GM19035 (cell line): ENCODE results near the gene CIITA.

Source experiments
- ATAC-seq: cut with Tn5 transposase; IDR thresholded peaks from one replicate; pipeline ENCODE4 v1.9.1; 2021; ENCODE audit not compliant: unreplicated experiment

Gene CIITA

DNA sequence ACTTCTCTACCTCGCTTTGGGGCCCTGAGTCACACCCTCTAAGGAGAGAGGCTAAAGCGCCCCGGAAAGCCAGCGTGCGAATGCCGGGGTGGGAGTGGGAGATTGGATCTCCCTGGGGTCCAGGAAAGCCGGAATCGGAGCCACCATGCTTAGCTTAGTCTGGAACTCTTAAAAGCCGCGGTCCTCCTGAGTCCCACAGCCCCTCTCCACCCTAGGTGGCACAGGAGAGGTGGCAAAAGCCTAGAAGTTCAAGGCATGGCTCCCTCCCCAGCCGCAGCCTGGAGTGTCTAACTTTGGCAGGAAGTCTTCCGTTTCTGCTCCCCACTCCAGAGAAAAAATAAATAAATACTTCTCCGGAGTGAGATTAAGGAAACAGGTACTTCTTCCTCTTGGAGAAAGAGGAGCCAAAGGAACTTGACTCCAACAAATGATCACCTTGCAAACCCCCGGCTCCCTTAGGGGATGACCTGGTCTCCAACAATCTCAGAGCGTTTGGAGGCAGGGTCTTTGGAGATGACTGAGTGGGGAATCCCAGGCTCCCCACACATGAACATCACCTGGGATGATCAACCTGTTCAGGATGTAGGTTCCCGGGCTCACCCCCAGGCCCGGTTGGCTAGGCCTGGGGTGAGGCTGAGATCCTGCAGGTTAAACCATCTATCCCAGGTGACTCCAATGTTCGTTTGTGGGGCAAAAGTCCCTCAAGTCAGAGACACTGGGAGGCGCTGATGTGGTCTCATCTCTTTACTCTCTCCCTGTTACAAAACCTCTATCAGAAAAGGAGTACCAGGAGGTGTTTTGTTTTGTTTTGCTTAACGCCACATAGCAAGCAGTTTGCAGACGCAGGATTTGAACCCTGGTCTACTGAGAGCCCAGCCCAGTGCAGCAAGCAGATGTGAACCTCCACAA is 2.9 kb downstream of the CIITA start:
- no peak for ATAC-seq

DNA sequence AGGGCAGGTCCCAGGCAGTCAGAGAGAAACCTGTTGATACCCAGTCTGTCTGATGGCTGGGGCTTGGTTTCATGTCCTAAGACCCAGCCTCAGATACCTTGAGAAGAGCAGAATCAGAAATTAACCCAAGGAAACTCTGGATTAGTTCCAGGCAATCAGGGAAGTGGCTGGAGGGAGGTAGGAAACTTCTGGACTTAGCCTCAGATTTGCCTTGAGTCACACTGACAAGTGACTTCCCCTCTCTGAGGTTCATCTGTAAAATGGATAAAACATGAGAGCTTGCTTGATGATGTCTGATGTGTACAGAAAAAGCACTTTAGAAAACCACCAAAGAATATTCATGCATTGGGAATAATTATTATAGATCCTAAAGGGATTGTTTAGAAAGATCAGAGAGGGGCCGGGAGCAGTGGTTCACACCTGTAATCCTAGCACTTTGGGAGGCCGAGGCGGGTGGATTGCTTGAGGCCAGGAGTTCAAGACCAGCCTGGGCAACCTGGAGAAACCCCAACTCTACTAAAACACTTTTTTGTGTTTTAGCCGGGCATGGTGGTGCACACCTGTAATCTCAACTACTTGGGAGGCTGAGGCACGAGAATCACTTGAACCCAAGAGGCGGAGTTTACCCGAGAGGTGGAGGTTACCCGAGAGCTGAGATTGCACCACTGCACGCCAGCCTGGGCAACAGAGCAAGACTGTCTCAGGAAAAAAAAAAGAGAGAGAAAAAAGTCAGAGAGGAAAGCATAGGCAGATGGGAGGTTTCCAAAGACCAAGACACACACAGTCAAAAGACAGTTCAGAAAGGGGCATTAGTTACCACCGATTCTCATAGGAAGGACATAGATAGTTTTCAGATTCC is 3.8 kb downstream of the CIITA start:
- ATAC-seq = no peak

DNA sequence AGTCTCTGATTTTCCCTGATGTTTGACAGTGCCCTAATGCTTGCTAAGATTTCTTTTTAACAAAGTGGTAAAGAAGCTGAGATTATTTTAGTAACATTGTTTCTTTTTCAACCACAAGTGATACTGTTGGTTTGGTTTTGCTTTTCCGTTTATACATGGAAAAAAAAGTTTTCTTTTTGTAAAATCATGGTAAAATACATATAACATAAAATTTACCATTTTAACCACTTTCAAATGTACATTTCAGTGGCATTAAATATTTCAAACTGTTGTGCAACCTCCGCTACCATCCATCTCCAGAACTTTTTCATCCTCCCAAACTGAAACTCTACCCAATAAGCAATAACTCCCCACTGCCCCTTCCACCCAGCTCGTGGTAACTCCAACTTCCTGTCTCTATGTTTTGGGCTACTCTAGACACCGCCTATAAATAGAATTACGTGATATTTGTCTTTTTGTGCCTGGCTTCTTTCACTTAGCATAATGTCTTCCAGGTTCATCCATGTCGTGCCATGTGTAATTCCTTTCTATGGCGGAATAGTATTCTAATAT is 4.6 kb downstream of the CIITA start:
- ATAC-seq = no peak

DNA sequence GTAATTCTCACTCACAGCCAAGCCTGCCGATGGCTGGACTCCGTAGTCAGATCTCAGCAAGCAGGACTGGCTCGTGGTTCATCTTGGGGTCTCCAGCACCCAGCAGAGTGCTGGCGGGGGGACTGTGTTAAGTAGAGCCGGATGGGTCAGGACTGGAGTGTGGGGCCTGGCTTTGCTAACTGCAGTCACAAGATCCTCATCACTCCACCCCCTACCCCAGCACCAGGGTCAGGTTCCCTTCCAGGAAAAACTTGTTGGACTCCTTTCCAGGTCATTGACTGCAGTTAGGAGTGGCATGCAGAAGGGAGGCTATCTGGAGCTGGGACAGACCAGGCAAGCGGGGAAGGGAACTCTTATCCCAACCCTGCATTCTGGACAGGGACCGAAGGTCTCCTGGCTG is 6.0 kb downstream of the CIITA start:
- ATAC-seq = no peak

DNA sequence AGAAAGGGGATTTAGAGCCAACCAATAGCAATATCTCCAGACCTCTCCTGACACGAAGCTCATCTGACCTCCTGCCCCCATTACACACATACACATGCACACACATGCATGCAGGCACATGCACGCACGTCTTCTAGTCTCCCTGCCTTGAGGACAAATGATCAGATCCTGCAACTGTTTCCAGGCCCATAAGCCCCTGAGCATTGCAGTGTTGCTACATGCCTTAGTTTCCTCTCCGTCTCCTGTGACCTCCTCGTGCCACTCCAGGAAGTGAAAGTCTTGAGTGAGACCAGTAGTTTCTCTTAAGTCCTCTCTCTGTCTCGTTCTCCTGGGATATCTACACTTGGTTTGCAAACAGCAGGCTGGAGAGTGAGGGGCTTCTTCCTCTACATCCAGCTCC is 8.2 kb downstream of the CIITA start:
- ATAC-seq = no peak

DNA sequence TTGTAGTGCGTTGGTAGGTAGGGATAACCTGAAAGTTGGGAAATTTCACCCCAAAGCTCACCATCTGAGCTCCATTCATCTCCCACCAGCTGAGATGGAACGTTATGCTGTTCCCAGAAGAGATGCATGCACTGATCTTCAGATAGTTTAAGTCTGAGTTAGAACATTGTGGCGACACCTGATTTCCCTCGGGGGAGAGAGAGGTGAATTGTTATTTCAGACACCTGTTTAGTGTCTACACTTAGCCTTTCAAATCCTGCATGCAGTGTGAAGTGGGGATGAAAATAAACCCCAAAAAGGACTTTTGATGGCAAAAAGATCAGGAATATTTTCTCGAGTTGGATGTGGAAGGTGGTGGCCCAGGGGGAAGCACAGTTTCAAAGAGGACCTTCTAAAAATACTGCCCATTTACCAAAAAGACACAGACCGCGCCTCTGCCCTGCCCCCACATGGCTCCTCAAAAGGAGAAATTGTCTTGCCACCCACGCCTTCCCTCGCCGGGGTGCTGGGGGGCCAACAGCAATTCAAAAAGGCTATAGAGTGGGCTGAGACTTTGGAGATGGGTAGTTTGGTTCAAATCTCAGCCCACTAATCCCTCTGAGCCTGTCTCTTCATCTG is 11.4 kb downstream of the CIITA start:
- ATAC-seq = no peak

DNA sequence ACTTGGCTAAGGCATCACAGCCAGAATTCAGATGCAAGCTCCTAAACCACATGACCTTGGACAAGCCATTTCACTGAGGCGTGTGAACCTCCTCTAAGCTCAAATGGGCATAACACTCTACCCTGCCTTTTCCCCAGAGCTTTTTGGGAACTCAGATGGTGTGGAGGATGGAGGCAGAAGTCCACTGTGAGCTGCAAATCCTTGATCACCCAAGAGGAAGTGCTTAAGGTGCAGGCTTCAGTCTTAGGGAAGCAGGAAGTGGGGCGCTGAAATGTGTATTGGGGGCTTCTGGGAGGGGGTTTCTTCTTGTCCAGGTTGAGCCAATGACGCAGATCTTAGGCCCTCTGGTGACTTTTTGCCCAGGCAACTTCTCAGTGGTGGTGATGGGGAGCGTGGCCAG is 12.9 kb downstream of the CIITA start:
- ATAC-seq = no peak

DNA sequence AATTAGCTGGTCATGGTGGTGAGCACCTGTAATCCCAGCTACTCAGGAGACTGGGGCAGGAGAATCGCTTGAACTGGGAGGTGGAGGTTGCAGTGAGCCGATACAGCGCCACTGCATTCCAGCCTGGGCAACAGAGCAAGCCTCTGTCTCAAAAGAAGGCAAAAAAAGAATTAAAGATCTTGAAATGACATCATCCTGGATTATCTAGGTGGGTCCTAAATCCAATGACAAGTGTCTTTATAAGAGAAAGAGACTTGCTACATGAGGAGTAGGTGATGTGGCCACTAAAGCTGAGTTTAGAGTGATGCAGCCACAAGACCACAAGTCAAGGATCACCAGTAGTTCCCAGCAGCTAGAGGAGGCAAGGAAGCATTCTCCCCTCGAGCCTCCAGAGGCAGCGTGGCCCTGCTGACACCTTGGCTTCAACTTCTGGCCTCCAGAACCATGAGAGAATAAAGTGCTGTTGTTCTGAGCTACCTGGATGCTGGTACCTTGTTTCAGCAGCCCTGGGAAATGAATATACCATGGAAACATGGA is 15.8 kb downstream of the CIITA start:
- no peak for ATAC-seq

DNA sequence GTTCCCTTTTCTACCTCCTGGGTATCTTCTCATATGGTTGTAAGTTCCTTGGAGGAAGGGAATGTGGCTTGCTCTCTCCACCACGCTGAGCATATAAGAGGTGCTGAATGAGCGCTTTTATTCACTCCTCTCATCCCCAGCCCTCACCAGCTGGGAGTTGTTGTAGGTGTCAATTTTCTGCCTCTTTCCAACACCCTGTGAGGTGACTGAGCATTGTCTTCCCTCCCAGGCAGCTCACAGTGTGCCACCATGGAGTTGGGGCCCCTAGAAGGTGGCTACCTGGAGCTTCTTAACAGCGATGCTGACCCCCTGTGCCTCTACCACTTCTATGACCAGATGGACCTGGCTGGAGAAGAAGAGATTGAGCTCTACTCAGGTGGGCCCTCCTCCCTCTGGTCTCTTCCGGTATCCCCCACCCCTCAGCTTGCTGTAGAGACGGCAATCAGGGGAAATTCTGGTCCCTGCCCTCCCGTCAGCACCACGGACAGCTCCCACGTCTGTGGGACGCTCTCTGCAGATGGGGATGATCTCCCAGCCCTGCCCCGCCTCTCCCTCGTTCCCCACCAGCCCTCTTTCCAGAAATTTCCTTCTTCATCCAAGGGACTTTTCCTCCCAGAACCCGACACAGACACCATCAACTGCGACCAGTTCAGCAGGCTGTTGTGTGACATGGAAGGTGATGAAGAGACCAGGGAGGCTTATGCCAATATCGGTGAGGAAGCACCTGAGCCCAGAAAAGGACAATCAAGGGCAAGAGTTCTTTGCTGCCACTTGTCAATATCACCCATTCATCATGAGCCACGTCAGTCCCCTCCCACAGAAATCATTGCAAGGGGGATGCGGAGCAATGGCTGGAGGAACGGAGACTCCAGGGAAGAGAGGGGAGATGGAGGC is 18.3 kb downstream of the CIITA start:
- no peak for ATAC-seq

DNA sequence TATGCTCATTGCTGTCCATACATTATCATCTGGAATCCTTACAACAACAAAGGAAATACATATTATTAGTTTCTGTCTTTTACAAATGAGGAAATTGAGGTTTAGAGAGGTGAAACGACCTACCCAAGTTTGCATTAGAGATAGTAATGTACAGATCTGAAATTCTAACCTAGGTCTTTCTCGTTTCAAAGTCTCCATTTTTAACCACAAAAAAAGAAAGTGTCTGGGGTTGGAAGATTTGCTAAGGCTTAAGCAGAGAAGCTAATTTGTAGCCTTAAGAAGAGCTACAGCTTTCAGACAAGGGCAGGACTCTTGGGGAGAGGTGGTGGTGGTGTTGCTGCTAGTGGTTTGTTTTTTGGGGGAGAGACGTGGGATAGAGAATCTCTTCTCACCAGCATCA is 19.2 kb downstream of the CIITA start:
- no peak for ATAC-seq

DNA sequence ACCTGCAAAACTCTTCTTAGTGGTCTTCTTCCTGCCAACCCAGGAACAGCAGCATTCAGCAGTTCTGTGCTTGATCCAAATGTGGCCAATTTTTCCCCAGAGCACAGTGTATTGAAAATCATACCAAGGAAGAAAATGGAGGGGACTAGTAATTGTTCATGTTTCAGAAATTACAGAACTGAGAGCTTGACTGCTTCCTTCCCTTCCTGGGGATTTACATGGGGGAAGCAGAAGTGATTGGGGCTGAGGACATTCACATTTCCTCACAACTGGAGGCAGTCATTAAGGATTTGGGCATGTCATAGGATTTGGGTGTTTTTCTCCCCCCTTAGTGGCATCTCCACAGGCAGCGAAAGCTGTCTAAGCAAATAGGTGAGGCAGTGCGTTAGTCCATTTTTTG is 19.7 kb downstream of the CIITA start:
- ATAC-seq = no peak

DNA sequence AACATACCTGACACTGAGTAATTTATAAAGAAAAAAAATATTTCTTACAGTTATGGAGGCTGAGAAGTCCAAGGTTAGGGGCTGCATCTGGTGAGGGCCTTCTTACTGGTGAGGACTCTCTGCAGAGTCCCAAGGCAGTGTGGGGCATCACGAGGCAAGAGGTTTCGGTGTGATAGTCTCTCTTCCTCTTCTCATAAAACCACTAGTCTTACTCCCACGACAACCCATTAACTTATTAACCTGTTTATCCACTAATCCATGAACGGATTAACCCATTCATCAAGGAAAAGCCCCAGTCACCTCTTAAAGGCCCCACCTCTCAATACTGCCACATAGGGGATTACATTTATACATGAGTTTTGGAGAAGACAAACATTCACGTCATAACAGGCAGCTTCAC is 20.1 kb downstream of the CIITA start:
- peak; percentile 63 for ATAC-seq

DNA sequence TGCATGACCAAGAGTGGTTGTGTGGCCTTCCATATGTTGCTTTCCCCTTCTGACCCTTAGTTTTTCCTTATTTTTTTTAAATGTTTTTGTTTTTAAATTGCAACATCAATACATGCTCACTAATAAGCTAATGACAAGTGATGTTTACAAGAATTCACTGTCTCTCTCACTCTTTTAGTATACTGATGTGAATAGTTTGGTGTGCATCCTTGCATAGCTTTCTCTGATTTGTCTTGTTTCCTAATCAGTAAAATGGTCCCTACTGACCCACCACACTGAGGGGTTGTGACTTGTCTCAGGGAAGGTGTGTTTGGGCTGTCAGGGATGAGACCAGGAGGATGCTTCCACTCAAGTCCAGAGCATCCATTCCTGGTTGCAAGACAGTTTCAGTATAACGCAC is 26.0 kb downstream of the CIITA start:
- no peak for ATAC-seq

DNA sequence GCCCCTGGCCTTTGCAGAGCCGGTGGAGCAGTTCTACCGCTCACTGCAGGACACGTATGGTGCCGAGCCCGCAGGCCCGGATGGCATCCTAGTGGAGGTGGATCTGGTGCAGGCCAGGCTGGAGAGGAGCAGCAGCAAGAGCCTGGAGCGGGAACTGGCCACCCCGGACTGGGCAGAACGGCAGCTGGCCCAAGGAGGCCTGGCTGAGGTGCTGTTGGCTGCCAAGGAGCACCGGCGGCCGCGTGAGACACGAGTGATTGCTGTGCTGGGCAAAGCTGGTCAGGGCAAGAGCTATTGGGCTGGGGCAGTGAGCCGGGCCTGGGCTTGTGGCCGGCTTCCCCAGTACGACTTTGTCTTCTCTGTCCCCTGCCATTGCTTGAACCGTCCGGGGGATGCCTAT is 29.5 kb downstream of the CIITA start:
- ATAC-seq = no peak

DNA sequence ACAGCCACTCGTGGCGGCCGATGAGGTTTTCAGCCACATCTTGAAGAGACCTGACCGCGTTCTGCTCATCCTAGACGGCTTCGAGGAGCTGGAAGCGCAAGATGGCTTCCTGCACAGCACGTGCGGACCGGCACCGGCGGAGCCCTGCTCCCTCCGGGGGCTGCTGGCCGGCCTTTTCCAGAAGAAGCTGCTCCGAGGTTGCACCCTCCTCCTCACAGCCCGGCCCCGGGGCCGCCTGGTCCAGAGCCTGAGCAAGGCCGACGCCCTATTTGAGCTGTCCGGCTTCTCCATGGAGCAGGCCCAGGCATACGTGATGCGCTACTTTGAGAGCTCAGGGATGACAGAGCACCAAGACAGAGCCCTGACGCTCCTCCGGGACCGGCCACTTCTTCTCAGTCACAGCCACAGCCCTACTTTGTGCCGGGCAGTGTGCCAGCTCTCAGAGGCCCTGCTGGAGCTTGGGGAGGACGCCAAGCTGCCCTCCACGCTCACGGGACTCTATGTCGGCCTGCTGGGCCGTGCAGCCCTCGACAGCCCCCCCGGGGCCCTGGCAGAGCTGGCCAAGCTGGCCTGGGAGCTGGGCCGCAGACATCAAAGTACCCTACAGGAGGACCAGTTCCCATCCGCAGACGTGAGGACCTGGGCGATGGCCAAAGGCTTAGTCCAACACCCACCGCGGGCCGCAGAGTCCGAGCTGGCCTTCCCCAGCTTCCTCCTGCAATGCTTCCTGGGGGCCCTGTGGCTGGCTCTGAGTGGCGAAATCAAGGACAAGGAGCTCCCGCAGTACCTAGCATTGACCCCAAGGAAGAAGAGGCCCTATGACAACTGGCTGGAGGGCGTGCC is 30.1 kb downstream of the CIITA start:
- no peak for ATAC-seq

DNA sequence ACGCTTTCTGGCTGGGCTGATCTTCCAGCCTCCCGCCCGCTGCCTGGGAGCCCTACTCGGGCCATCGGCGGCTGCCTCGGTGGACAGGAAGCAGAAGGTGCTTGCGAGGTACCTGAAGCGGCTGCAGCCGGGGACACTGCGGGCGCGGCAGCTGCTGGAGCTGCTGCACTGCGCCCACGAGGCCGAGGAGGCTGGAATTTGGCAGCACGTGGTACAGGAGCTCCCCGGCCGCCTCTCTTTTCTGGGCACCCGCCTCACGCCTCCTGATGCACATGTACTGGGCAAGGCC is 30.7 kb downstream of the CIITA start:
- ATAC-seq = no peak

DNA sequence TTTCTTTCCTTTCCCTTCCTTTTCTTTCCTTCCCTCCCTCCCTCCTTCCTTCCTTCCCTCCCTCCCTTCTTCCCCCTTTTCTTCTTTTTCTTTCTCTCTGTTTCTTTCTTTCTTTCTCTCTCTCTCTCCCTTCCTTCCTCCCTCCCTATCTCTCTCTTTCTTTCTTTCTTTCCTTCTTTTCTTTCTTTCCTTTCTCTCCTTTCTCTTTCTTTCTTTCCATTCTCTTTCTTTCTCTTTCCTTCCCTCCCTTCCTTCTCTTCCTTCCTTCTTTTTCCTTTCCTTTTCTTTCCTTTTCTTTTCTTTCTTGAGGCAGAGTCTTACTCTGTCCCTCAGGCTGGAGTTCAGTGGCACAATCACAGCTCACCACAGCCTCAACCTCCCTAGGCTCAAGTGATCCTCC is 34.3 kb downstream of the CIITA start:
- ATAC-seq = no peak

DNA sequence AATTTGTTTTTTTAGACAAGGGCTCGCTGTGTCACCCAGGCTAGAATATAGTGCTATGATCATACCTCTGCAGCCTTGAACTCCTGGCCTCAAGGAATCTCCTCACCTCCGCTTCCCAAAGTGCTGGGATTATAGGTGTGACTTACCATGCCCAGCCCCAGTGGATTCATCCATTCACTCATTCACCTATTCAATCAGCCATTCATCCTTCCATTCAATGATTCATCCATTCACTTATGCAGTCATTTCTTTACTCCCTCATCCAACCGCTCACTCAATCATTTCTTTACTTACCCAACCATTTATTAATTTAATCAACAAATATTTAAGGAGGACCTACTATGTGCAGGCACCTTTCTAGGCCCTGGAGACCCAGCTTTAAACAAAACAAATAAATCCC is 39.5 kb downstream of the CIITA start:
- no peak for ATAC-seq

DNA sequence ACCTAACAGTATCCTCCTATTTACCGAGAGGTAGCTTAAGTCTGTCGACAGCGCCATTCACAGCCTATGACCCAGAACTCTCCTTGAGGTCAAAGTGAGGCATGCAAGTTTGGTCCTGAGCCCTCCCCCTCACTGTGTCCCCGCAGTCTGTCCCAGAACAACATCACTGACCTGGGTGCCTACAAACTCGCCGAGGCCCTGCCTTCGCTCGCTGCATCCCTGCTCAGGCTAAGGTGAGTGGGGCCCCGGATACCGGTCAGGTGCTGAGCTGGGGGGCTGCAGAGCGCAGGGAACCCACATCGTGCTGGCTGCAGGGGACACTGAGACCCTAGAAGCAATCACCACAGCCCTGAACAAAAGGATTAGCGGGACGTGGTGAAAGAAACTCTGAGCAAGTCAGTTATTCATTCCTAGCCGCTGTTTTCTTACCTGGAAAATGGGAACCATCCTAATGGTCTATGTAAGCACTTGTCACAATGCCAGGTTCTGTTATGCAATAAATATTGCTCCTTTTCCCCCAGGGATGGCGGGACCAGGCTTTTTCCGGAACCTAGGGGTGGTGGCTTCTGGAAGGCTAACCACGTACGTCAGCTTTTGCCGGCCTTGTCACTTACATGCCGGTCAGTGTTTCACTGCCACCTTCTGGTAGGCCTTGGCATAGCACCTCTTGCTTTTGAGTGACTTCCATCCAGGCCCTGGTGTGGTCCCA is 41.4 kb downstream of the CIITA start:
- no peak for ATAC-seq
